MV-4-11 (cell line): Measurements from ENCODE around the gene SYNDIG1.

Source experiments
- DNase-seq: peaks from one replicate; lab custom pipeline; 2025; lab: John Stamatoyannopoulos, UW

The SYNDIG1 gene

DNA sequence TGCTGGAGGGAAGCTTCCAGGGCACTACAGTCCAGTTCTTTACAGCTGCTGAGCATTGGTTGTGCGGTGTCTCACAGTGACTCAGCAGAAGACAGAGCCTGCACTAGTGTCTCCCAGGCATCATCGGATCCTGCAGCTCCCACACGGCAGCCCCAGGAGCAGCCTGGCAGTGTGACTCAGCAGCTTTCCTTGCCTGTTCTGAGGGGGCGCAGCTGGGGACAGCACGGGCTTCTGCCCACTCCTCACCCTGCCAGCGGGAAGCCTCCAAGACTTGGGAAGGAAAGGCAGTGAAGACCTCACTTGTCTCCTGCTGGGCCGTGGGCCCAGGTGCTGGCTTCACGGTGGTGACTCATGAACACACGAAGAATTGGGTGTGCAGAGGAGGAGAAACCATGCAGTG, 165.4 kb downstream of the SYNDIG1 start:
- DNase-seq, result peak; percentile 24

DNA sequence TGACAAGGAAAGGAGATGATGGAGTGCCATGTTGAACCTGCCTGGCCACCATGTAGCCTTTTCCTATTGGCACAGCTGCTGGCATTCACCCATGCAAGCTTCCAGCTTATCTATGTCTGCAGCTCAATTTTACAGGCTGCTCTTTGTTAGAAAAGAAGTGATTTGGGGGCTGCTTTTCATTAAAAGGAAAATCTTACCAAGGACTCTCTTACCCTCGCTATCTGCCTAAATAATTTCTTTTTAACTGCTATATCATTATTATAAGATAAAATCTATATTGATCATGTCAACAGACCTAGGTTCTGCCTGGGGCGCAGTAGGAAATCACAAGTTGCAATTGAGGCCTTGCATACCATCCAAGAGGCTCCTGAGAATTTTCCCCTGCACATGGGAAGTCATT, 167.2 kb downstream of the SYNDIG1 start:
- no peak for DNase-seq

DNA sequence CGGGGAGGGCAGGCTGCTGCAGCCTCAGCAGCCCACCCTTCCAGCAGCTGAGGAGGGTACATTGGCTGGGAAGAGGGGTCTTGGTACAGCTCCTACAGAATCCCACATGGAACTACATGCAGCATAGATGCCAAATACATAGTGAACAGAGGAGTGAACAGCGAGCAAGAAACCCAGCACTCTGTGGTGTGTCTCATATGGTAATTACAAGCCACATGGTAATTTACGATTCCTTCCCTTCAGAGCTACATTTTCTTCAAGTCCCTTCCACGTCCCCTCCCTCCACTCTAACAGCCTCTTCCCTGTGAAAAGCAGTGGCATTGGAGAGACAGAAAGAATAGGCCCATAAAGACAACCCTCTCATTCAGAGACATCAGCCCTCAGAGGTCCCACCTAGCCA, 167.7 kb downstream of the SYNDIG1 start:
- DNase-seq, result no peak

DNA sequence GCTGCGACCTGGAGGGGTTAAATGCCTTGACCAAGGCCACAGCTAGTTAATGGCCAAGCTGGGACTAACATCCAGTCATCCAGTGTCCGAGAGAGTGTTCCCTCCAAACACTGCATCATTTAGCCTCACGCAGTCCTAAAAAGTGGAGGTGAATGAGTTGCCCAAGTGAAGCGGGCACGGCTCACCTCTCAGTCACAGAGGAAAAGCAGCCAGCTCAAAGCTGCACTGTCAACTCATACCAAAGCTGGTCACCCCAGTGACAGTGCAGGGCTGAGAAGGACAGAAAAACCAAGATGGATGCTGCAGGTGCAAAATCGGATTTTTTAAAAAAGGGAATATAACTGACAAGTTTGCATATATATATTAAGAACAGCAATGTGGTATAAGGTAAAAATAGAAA, 168.5 kb downstream of the SYNDIG1 start:
- no peak for DNase-seq

DNA sequence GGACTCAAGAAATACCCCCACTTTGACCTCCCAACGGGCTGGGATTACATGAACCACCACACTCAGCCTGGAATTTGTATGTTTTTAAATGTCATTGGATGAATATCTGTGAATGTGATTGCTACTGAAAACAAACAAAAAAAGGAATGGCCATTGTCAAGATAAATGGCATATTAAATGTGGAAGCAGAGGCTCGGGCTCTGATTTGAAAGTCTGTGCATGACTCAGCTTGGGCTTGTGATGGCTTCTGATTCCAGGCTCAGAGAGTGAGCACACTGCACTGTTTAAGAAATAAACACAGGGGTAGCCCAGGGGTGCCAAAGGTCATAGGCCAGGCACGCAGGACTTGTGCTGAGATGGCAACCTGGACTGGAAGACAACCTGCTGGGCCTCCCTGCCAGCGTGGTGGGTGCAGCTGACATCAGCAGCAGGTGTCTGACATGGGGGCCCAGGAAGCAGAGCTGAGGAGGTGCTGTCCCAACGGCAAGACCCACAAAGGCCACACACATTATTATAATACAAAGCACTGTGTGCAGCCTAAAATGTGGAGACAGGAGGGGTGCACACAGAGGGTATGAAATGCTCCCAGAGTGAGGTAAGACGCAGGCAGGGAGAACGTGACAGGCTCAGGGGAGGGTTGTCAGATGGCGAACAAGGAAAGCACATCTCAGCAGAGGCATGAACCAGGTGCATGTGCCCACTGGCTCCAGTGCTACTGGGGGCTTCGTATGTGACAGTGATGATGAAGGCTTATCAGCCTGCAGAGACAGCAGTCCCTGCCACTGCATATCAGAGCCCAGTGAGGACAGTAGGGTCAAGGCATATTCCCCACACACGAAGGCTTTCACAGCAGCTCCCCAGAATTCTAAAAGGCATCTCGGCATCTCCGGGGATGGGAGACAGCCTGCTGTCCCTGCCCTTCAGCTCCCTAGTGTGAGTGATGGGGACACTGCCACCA, 169.4 kb downstream of the SYNDIG1 start:
- DNase-seq, result no peak

DNA sequence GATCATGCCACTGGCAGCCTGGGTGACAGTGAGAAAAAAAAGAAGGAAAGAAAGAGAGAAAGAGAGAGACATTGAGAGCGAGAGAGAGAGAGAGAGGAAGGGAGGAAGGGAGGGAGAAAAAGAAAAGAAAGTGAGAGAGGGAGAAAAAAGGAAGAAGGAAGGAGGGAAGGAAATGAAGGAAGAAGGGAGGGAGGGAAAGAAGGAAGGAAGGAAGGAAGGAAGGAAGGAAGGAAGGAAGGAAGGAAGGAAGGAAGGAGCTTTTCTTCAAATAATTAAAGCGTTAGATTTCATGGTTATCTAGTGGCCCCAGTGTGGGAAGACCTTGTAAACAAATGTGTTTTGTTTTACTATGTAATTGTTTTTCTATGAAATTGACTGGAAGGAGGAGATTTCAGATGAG, 170.8 kb downstream of the SYNDIG1 start:
- no peak for DNase-seq

DNA sequence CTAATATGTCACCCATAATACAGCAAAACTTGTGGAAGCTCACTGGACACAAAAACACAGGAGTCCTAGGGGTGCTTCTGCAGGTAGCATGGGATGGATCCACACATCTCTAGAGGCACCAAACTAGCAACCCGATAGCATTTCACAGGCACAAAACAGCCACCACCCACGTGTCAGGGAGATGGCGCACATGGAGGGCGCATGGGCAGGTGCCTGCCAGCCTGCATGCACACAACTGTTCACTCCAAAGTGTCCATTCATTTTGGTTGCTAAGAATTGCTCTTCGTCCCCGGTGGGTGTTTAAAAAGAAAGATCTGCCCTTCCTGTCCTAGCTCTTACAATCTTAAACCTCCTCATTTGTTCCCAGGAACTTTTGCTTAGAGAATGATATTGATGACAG, 171.3 kb downstream of the SYNDIG1 start:
- no peak for DNase-seq

DNA sequence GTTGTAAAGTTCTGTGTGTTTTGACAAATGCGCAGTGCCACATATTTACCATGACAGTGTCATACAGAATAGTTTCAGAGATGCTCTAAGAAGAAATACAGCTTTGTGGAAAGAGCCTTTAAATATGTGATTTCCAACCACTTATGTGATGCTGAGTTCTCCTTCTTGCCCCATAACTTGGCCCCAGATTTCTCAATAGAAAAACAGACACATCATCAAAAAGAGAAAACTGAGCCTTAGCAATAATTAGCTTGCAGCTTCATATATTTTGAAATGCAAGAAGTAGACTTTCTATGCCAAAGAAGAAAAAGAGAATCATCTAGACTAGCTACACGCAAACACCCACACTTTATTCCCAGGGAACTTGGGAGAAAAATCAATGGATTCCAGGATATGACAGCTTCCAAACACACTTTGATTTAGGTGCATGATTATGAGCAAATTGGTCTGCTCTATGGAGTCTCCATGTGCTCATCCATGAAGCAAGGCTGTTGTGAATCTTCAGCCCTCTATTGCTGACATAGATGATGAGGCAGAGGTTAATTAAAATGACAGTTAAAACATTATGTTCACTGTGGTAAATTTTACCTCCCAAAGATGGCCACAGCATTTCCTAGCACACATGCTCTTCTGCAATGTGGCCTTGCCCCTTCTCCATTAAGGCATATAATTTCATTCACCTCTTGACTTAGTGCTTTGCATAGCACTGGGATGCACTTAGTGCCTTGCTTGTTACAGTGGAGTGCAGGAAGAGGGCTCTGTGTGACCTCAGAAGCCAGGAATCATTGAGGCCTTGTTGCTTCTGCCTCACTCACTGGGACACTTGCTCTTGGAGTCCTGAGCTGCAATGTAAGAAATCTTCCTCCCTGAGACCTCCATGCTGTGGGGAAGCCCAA, 174.6 kb downstream of the SYNDIG1 start:
- DNase-seq, result no peak

DNA sequence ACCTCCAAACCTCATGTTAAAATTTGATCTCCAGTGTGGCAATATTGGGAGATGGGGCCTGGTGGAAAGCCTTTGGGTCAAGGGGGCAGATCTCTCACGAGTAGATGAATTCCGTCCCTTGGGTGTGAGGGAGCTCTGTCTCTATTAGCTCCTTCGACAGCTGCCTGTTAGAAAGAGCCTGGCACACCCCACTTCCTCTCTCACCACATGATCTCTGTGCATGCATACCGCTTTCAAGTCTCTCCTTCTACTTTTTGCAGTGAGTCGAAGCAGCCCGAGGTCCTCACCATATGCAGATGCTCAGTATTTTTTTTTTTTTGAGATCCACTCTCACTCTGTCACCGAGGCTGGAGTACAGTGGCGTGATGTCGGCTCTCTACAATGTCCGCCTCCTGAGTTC, 176.9 kb downstream of the SYNDIG1 start:
- DNase-seq, result peak; percentile 45

DNA sequence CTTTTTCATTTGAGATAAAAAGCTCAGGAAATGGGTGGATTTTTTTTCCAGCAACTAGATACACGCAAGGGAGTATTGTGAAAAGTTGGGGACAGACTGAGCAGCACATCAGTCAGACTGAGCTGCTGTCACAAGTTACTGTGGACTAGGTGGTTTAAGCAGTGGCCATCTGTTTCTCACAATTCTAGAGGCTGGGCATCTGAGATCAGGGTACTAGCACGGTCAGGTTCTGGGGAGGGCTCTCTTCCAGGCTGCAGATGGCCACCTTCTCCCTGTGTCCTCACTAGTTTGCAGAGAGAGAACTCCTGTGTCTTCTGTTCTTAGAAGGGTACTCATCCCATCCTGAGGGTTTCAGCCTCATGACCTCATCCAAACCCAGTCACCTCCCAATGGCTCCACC, 178.3 kb downstream of the SYNDIG1 start:
- no peak for DNase-seq

DNA sequence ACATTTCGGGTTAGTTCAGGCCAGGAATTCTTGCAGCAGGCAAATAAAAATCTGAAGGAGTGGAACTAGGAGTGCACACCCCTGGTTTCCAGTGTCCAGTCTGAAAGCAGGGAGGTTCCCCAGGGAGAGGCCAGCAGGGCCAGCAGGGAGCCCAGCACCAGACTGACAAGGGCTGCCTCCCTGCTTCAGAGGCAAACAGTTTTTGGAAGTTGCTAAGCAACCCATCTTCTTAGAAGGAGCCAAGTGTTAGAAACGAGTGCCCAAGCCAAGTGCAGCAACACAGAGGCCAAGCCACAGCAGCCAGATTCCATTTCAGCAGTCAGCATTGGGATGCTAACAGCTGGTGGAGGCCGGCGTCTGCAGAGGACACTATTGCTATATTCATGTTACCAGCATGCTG, 179.1 kb downstream of the SYNDIG1 start:
- DNase-seq, result no peak

DNA sequence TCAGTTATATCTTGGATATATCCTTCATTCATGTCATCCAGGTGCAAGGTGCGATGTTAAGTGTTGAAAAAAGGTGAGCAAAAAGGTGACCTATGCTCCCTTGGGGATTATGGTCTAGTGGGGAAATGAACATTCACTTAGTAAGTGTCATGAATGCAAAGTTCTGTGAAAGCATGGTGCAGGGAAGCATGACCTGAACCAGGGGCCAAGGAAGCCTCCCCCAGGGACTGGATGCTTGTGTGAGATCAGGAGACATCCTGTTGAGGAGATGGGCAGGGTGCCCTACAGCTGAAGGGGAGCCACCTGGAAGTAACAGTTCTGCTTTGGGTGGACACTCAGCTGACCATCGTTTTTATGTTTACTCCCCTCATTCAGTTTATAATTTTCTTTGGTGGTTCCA, 179.5 kb downstream of the SYNDIG1 start:
- DNase-seq, result no peak

DNA sequence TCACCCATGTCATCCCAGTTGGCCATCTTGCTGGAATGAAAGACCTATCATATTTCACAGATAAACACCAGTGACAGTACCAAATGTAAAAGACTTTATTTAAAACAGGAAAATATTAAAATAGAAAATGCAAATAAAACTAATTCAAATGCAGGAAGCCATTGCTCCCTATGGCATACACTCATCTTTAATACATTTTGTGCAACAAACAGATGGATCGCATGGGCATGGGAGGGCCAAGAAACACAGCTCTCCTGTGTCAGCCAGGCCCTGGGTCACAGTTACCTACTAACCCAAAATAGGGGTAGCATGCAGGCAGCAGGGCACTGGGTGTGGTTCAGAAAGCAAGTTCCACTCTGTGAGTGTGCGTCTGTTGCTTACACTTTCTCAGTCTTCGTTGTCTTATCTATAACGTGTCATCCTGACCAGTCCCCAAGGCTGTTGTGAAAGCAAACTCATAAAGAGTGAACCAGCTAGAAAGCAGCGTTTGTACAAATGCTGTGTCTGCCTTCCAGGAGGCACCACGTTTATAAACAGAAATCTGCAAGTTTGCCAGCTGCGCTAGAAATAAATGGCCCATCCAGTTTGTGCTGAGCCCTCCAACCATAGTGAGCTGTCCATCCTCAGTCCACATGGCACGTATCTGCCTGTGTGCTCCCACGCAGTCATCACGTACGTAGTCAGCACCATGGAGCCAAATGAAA, 180.5 kb downstream of the SYNDIG1 start:
- DNase-seq, result no peak

DNA sequence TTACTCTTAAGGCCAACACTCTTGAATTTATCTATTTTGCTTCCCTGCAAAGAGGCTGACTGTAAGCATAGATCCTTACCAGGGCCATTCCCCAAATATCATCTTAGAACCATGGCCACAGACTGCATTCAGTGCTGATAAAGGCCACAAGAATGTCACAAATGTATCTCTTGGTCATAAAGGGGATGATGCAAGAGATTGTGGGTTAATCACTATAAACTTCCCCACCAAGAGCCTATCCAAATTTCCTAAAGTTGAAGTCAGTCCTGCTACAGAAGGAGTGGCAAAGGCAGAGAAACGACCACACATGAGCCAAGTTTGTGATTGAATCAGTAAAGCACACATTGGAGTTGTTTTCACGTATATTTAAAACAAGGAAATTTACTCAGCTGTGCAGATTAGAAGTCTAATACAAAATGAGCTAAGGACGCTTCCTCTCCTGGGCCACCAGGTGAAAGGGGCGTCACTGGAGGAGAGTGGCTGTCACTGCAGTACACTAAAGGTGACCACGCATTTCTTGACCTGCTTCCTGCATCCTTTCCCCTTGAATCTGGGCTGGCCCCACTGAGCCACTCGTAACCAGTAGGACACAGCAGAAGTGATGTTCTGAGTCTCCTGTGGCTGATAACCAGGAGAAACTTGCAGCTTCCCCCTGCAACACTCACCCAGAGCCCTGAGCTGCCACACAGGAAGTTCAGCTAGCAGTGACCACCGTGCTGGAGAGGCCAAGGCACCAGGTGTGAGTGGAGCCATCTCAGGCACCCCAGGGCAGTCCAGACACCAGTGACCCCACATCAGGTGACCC, 181.9 kb downstream of the SYNDIG1 start:
- peak; percentile 73 for DNase-seq

DNA sequence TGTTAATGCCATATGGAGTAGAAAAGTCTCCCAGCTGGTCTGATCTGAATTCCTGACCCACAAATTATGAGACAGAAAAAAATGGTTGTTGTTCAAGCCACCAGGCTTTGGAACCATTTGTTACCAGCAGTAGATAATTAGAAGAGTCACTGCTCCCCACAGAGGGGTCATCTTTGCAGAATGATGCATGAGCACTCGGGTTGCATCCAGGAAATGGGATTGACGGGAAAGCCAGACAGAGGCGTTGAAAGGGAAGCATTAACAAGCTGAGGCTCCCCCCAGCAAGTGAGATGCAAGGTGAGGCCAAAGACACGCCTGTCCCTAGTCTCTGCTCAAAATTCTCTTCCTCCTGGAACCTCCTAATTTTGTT, 182.5 kb downstream of the SYNDIG1 start:
- no peak for DNase-seq

DNA sequence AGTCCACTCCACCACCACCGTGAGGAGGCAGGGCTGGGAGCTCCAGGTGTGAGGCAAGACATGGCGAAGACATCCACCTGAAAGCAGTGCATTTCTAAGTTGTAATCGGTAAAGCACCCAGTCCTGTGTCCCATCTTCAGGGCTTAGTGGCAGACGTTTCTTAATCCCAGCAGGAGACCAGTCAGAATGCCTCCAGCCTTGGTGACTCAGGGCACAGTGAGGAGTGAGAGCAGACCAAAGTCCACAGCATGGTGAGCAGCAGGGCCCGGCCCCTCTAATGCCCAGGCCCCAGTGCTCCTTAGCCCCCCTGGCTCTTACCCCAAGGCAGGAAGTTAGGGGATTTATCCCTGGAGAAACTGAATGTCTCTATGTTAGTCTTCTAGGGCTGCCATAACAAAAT, 183.9 kb downstream of the SYNDIG1 start:
- no peak for DNase-seq

DNA sequence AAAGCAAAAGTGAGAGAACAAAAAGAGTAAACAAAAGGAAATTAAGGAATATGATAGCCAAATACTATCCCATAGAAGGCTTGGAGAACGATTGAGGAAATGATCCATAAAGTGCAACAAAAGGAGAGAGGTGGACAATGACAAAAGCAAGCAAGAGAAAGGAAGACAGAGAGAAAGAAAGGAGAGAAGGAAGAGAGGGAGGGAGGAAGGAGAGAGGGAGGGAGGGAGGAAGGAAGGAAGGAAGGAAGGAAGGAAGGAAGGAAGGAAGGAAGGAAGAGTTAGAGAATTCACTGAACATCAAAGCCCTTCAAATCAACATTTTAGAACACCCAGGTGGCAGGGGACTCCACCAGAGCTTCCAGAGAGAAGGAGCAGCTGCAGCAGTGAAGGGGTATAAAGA, 185.0 kb downstream of the SYNDIG1 start:
- DNase-seq, result no peak

DNA sequence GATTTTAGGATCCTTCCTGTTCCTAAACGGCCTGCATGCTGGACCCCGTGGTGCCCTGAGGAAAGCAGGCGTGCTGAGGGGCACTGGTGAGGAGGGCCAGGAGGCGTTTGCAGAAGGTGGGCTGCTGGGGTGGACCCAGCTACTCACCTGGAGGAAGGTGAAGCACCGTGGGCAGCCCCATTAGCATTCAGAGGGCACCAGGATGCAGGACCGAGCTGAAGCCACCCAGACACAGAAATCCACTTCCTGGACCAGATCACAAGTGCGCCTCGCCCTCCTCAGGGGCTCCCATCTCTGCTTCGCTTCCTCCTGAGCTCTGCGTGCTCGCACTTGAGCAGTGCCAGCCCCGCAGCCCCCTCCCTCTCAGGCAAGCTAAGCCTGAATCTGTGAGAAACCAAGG, 187.0 kb downstream of the SYNDIG1 start:
- no peak for DNase-seq

DNA sequence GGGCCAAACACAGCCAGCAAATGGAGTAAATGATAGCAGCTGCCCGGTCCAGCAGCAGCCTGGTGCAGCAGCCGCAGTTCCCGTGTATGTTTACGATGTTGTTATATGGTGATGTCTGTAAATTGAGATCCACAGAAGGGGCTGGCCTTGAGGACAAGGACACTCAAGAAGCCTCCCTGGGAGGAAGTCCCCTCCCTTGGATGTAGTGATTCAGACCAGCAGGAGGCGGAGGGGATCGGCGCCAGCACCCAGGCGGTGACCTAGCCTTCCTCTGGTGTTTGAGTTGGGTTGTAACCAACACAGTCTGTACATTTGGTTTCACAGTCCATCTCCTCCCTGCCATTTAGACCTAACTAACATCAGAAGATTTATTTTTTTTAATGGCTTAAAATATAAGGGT, 187.8 kb downstream of the SYNDIG1 start:
- no peak for DNase-seq

DNA sequence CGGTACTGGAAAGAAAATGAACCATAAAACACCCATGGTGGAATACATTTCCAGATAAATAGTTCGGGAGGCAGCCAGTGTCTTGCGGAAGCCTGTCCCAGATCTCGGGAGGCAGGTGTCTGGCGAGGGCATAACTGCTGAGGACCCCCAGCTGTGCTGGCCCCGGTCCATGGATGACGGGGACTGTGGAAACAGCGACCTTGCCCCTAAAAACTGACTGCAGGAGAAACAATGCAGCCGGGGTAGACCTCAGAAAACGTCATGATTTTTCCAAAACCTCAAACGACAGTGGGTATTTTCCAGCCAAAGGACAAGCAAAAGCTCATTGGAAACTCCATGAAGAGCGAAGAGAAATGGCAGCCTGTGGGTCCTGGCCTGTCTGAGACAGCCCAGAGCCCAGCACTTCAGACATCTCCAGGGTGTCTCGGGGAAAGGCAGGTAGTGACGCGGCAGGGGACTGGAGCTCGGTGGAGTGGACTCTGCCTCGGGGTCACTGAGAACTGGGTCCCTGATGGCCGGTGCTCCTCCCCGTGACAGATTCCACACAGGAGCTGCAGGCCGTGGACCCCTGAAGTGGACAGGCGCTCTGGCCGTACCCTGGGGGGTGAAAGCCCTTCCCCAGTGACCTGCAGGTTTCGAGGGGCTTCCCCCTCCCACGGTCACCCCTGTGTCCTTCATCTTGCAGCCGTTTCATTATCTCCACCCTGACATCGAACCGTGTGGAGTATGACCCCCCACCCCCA, 188.6 kb downstream of the SYNDIG1 start:
- no peak for DNase-seq
